Measurements from ENCODE around the gene EFNA4. TPM values are rescaled to one million over a fixed set of nuclear protein-coding genes. Genes with fewer than 3 reads are reported as not detected.

Gene EFNA4
- total RNA-seq, 2 donors from 2014 or later, result 4.7 to 5.6 TPM

DNA sequence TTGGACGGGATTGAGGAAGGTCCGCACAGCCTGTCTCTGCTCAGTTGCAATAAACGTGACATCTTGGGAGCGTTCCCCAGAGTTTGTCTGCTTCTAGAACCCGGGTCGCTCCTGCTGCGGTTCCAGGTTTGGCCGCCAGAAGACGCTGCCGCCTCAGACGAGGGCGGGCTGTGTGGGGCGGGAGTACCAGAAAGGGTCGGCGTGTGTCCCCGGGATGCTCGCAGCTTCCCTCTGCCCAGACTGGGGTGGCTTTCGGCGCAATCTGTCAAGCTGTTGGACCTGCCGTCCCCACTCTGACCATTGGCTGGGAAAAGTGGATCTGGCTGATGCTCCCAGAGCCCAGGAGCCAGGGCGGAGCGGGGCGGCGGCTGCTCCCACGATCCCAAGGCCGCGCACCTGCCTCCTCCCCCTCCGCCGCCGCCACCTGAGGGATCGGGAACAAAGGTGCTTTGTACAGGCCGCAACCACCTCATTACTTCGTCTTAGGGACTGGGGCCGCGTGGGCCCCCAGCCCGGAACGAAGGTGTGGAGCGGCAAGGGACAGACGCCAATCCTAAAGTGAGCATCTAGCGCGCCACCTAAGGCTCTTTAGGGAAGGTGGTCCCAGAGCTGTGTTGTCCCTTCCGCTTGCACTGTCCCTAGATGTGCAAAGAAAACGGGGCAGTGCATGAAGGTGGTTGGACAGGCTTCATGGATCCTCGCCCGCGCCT is 683 bp upstream of the EFNA4 start:
- TF ChIP-seq, protein P1, sequence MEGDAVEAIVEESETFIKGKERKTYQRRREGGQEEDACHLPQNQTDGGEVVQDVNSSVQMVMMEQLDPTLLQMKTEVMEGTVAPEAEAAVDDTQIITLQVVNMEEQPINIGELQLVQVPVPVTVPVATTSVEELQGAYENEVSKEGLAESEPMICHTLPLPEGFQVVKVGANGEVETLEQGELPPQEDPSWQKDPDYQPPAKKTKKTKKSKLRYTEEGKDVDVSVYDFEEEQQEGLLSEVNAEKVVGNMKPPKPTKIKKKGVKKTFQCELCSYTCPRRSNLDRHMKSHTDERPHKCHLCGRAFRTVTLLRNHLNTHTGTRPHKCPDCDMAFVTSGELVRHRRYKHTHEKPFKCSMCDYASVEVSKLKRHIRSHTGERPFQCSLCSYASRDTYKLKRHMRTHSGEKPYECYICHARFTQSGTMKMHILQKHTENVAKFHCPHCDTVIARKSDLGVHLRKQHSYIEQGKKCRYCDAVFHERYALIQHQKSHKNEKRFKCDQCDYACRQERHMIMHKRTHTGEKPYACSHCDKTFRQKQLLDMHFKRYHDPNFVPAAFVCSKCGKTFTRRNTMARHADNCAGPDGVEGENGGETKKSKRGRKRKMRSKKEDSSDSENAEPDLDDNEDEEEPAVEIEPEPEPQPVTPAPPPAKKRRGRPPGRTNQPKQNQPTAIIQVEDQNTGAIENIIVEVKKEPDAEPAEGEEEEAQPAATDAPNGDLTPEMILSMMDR (IDR thresholded peaks at IDR 0.05), result peak; percentile 36 to 81 (median 71)
- TF ChIP-seq POLR2A (IDR thresholded peaks at IDR 0.05), result no peak
- Histone ChIP-seq H3K4me1 (peaks cover 35% of the 10 kb centered on the region), H3K36me3 (replicated peaks in 1 of 2; ENCODE audit: insufficient read depth in 1 of 2, low read depth in 2 of 2) (no peaks in the 10 kb centered on the region), H3K9me3 (no peaks in the 10 kb centered on the region), H3K4me3 (peak overlapping the region in 1 of 2 donors; percentile 7), H3K27me3 (no peaks in the 10 kb centered on the region), H3K27ac (peak overlapping the region in 3 of 4 donors; percentile 59 to 84 (median 76))
- ATAC-seq (peak; percentile 60), DNase-seq (peak; percentile 69 to 75 (median 72))
- intact Hi-C loops (cut with DNase I), result no loop called here
- WGBS, 2 donors, result 4 to 9% methylated on average over 5 to 46 of the region's 46 CpGs

DNA sequence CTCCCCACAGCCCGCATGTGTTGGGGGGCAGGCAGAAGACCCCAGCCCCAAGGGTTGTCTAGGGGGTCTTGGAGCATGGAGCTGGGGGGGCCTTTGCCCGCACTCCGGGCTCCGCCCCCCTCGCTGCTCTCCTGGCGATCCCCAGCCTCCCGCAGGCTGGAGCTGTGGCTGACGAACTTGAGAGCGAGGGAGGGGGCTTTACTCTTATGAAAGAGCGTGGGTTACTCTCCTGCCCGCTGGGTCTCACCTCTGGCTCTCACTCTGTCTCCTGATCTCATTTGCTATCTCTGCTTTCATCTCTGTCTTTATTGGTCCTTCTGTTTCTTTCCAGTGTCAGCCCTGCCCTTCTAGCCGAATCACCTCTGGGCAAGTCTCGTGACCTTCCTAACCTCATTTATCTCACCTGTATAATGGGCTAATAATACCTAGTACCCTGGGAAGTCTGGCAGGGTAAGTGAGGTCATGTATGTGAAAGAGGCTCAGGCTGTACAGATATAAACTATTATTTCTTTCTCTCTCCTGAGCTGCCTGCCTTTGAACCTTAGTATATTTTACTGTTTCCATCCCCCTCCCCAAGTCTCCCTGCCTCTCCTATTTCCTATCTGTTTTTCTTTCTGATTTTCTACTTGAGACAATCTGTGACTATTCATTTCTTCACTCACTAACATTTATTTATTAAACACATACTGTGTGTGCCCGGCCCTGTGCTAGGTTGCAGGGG is 731 bp downstream of the EFNA4 start:
- 7 to 11% methylated on average over 7 to 14 of the region's 14 CpGs for WGBS, 2 donors
- no peaks in the 10 kb centered on the region for H3K36me3 ChIP-seq (replicated peaks in 1 of 2; ENCODE audit: insufficient read depth in 1 of 2, low read depth in 2 of 2)
- TF ChIP-seq, protein P1 (IDR thresholded peaks at IDR 0.05), result no peak
- no peak for TF ChIP-seq POLR2A (IDR thresholded peaks at IDR 0.05)
- ATAC-seq (peak; percentile 7), DNase-seq (peak in 2 of 4 donors; percentile 33 to 44)
- H3K4me1 ChIP-seq, result peaks cover 35% of the 10 kb centered on the region
- peak overlapping the region; percentile 59 to 84 (median 76) for H3K27ac ChIP-seq
- no peaks in the 10 kb centered on the region for H3K27me3 ChIP-seq
- peak overlapping the region; percentile 49 to 56 for H3K4me3 ChIP-seq
- H3K9me3 ChIP-seq, result no peaks in the 10 kb centered on the region
- intact Hi-C loops (cut with DNase I), result no loop called here

DNA sequence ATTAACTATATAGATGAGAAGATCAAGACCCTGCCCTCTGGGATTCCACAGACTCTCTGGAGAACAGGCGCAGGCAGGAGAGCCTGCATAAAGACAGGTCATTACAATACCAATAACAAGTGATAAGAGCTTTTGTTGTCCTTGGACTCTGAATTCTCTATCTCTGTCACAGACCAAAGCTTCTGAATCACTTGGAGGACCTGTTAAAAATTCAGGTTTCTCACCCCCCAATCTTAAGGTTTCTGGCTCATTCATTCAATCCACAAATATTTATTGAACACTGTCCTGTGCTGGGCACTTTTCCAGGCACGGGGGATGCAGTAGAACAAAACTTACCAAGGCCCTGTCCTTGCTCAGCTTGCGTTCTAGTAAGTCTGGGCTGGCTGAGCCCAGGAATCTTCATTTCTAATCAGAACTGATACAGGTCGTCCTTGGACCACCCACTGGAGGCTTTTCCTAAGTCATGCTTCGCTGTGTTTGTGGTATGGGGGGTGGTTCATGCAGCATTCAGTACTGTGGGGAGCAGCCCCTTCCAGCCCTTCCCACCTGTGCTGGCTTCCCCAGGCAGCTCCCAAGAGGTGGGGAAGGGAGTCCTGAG is 1.4 kb downstream of the EFNA4 start:
- DNase-seq (no peak), ATAC-seq (no peak)
- Histone ChIP-seq H3K27ac (no peak overlapping the region), H3K4me3 (no peak overlapping the region), H3K9me3 (no peaks in the 10 kb centered on the region), H3K4me1 (peaks cover 37% of the 10 kb centered on the region), H3K27me3 (no peaks in the 10 kb centered on the region), H3K36me3 (replicated peaks in 1 of 2; ENCODE audit: insufficient read depth in 1 of 2, low read depth in 2 of 2) (no peaks in the 10 kb centered on the region)
- WGBS, 2 donors, result 38 to 42% methylated on average over 5 of the region's 5 CpGs
- intact Hi-C loops (cut with DNase I), result no loop called here
- no peak for TF ChIP-seq POLR2A (IDR thresholded peaks at IDR 0.05)
- TF ChIP-seq, protein P1 (IDR thresholded peaks at IDR 0.05), result no peak

DNA sequence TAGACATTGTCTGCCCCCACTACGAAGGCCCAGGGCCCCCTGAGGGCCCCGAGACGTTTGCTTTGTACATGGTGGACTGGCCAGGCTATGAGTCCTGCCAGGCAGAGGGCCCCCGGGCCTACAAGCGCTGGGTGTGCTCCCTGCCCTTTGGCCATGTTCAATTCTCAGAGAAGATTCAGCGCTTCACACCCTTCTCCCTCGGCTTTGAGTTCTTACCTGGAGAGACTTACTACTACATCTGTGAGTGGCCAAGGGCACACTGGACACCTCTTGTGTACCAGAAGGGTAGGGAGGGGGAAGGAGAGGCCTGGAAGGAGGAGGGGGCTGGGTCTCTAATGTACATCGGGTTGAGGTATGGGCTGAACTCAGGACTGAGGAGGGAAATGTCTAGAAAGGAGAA is 3.2 kb downstream of the EFNA4 start:
- no peaks in the 10 kb centered on the region for H3K9me3 ChIP-seq
- no peak overlapping the region for H3K4me3 ChIP-seq
- 71 to 82% methylated on average over 1 to 8 of the region's 8 CpGs for WGBS, 2 donors
- ATAC-seq (no peak), DNase-seq (no peak)
- H3K27me3 ChIP-seq, result no peaks in the 10 kb centered on the region
- peaks cover 45% of the 10 kb centered on the region for H3K4me1 ChIP-seq
- H3K27ac ChIP-seq, result no peak overlapping the region
- intact Hi-C loops (cut with DNase I), result no loop called here
- no peak for TF ChIP-seq POLR2A (IDR thresholded peaks at IDR 0.05)
- H3K36me3 ChIP-seq (replicated peaks in 1 of 2; ENCODE audit: insufficient read depth in 1 of 2, low read depth in 2 of 2), result no peaks in the 10 kb centered on the region

DNA sequence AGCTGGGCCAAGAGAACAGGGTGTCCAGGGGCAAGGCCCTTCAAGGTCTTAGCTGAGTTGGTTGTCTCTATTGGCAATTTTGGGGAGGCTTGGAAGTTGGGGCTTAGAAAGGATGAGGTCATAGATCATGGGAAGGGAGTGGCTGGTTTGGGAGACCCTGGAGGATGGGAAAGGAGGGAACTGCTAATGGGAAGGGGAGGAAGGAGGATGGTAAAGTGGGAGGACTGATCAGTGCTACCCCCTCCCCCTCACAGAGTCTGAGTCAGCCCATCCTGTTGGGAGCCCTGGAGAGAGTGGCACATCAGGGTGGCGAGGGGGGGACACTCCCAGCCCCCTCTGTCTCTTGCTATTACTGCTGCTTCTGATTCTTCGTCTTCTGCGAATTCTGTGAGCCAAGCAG is 5.1 kb downstream of the EFNA4 start:
- ATAC-seq (no peak), DNase-seq (no peak)
- Histone ChIP-seq H3K27me3 (no peaks in the 10 kb centered on the region), H3K4me3 (no peak overlapping the region), H3K4me1 (peaks cover 28% of the 10 kb centered on the region), H3K27ac (no peak overlapping the region), H3K9me3 (no peaks in the 10 kb centered on the region), H3K36me3 (replicated peaks in 1 of 2; ENCODE audit: insufficient read depth in 1 of 2, low read depth in 2 of 2) (no peaks in the 10 kb centered on the region)
- TF ChIP-seq, protein P1 (IDR thresholded peaks at IDR 0.05), result no peak
- TF ChIP-seq POLR2A (IDR thresholded peaks at IDR 0.05), result no peak
- 90 to 92% methylated on average over 3 of the region's 3 CpGs for WGBS, 2 donors
- intact Hi-C loops (cut with DNase I), result no loop called here

All from body of pancreas (tissue), 4 donors.